Measurements from ENCODE around the gene SNX20.

The SNX20 gene

GRCh38 chr16:50708373-50709060 is 27.4 kb upstream of the SNX20 start:
- Histone ChIP-seq H3K9me3 (ENCODE audit: severe bottlenecking) (peaks cover 13% of the 10 kb centered on the region), H3K27me3 (ENCODE audit: insufficient read depth, low read depth, severe bottlenecking) (no peaks in the 10 kb centered on the region), H3K36me3 (no peaks in the 10 kb centered on the region), H3K4me3 (ENCODE audit: low read depth, low read length) (no peak overlapping the region), H3K27ac (no peak overlapping the region)
- no peak for DNase-seq
- no peak for TF ChIP-seq CTCF (IDR thresholded peaks at IDR 0.05; ENCODE audit: low read depth, low read length)

GRCh38 chr16:50706250-50706649 is 25.1 kb upstream of the SNX20 start:
- H3K27me3 ChIP-seq (ENCODE audit: insufficient read depth, low read depth, severe bottlenecking) = no peaks in the 10 kb centered on the region
- TF ChIP-seq CTCF (IDR thresholded peaks at IDR 0.05; ENCODE audit: low read depth, low read length) = no peak
- no peaks in the 10 kb centered on the region for H3K36me3 ChIP-seq
- H3K27ac ChIP-seq = no peak overlapping the region
- peaks cover 13% of the 10 kb centered on the region for H3K9me3 ChIP-seq (ENCODE audit: severe bottlenecking)
- no peak for DNase-seq
- no peak overlapping the region for H3K4me3 ChIP-seq (ENCODE audit: low read depth, low read length)

GRCh38 chr16:50705436-50706110 is 24.5 kb upstream of the SNX20 start:
- no peak for TF ChIP-seq CTCF (IDR thresholded peaks at IDR 0.05; ENCODE audit: low read depth, low read length)
- DNase-seq = no peak
- no peaks in the 10 kb centered on the region for H3K36me3 ChIP-seq
- H3K4me3 ChIP-seq (ENCODE audit: low read depth, low read length) = no peak overlapping the region
- no peaks in the 10 kb centered on the region for H3K27me3 ChIP-seq (ENCODE audit: insufficient read depth, low read depth, severe bottlenecking)
- H3K27ac ChIP-seq = no peak overlapping the region
- H3K9me3 ChIP-seq (ENCODE audit: severe bottlenecking) = peaks cover 13% of the 10 kb centered on the region

GRCh38 chr16:50704245-50704644 is 23.1 kb upstream of the SNX20 start:
- DNase-seq = no peak
- H3K9me3 ChIP-seq (ENCODE audit: severe bottlenecking) = peaks cover 13% of the 10 kb centered on the region
- no peaks in the 10 kb centered on the region for H3K27me3 ChIP-seq (ENCODE audit: insufficient read depth, low read depth, severe bottlenecking)
- no peaks in the 10 kb centered on the region for H3K36me3 ChIP-seq
- no peak overlapping the region for H3K4me3 ChIP-seq (ENCODE audit: low read depth, low read length)
- no peak overlapping the region for H3K27ac ChIP-seq
- no peak for TF ChIP-seq CTCF (IDR thresholded peaks at IDR 0.05; ENCODE audit: low read depth, low read length)

- Histone ChIP-seq H3K27me3 (ENCODE audit: insufficient read depth, low read depth, severe bottlenecking) (no peaks in the 10 kb centered on the region), H3K27ac (no peak overlapping the region), H3K4me3 (ENCODE audit: low read depth, low read length) (no peak overlapping the region), H3K36me3 (no peaks in the 10 kb centered on the region), H3K9me3 (ENCODE audit: severe bottlenecking) (peaks cover 13% of the 10 kb centered on the region)
- no peak for TF ChIP-seq CTCF (IDR thresholded peaks at IDR 0.05; ENCODE audit: low read depth, low read length)
- no peak for DNase-seq
These were observed 21.6 kb upstream of the SNX20 start for GRCh38 chr16:50702725-50703124.

Measured in WERI-Rb-1 (cell line).